ENCODE results near the gene ANTKMT. TPM values are rescaled to one million over a fixed set of nuclear protein-coding genes. Genes with fewer than 3 reads are reported as not detected.

Gene ANTKMT
- total and polyA plus RNA-seq, 2 donors (not counting 1 experiment from before 2014, with no cell fraction given) = 4.5 to 31.5 TPM

DNA sequence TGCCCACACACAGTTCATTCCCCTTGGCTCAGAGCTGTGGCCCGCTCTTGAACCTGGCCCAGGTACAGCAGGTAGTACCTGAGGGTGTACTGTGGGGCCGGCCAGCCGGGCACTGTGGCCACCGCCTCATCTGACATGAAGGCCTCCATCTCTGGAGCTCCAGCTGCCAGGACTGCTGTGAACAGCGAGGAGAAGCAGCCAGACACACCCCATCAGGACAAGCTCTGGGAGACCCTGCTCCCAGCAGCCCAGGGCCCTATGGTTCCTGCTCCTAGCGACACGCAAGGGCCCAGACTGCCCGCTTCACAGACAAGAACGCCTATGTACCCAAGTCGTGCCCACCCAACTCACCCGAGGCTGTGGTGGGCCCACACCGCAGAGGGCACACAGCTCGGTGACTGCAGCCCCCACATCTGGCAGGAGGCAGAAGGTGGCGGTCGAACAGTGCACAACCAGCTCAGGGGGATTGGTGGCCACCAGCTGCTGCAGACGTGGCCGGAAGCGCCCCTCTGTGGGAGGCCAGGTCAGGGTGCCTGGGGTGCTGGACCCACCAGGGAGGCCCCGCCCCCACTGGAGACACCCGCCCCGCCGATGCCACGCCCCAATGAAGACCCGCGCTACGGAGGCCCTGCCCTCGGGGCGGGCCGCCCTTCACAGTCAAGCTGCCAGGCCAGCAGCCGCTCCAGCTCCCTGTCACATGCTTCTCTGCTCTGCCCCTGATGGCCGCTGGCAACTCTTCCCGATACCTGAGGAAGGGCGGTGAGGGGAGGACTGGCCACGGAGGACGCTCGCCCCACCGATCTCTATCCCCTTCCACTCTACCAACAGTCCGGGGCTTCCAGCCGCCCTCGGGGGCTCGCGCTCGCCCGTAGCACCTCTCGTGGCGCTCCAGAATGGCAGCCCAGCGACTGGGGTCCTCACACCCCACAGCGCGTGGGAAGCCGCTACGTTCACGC, 41.8 kb upstream of the ANTKMT start:
- peak overlapping the region; percentile 75 for H3K4me2 ChIP-seq (ENCODE audit: extremely low read depth, insufficient read depth, low read length)
- H3K27ac ChIP-seq (ENCODE audit: insufficient read depth, low read length) = peak overlapping the region; percentile 67
- H2AFZ ChIP-seq (ENCODE audit: low read length) = peak overlapping the region; percentile 69
- peaks cover 23% of the 10 kb centered on the region for H3K4me1 ChIP-seq (ENCODE audit: control insufficient read depth, extremely low read depth, insufficient read depth, low read length)
- H3K9me3 ChIP-seq (ENCODE audit: control insufficient read depth, insufficient read depth, low read depth, low read length) = no peaks in the 10 kb centered on the region
- no peaks in the 10 kb centered on the region for H3K27me3 ChIP-seq (ENCODE audit: control insufficient read depth, insufficient read depth, low read length)
- peaks cover 31% of the 10 kb centered on the region for H3K79me2 ChIP-seq (ENCODE audit: control insufficient read depth, insufficient read depth, low read length)
- TF ChIP-seq EZH2 (IDR thresholded peaks at IDR 0.05; ENCODE audit: low read length, missing control alignments) = no peak
- TF ChIP-seq, protein P1, sequence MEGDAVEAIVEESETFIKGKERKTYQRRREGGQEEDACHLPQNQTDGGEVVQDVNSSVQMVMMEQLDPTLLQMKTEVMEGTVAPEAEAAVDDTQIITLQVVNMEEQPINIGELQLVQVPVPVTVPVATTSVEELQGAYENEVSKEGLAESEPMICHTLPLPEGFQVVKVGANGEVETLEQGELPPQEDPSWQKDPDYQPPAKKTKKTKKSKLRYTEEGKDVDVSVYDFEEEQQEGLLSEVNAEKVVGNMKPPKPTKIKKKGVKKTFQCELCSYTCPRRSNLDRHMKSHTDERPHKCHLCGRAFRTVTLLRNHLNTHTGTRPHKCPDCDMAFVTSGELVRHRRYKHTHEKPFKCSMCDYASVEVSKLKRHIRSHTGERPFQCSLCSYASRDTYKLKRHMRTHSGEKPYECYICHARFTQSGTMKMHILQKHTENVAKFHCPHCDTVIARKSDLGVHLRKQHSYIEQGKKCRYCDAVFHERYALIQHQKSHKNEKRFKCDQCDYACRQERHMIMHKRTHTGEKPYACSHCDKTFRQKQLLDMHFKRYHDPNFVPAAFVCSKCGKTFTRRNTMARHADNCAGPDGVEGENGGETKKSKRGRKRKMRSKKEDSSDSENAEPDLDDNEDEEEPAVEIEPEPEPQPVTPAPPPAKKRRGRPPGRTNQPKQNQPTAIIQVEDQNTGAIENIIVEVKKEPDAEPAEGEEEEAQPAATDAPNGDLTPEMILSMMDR (conservative IDR thresholded peaks at IDR 0.05 in 1 of 2, IDR thresholded peaks at IDR 0.05 in 1 of 2; ENCODE audit: low read depth in 1 of 2, low read length in 2 of 2) = no peak
- H3K4me3 ChIP-seq (replicated peaks in 1 of 4; ENCODE audit: control extremely low read depth in 1 of 4, insufficient read depth in 1 of 4, low read depth in 3 of 4, low read length in 4 of 4) = peak overlapping the region; percentile 43 to 57 (median 45)
- peak; percentile 45 to 56 for DNase-seq (ENCODE audit: low read depth in 2 of 2)
- peak overlapping the region; percentile 23 for H3K9ac ChIP-seq (ENCODE audit: insufficient read depth, low read length)
- H3K36me3 ChIP-seq (ENCODE audit: control insufficient read depth, insufficient read depth, low read length) = peaks cover 20% of the 10 kb centered on the region
- no peaks in the 10 kb centered on the region for H4K20me1 ChIP-seq (ENCODE audit: control insufficient read depth, extremely low read depth, insufficient read depth, low read length)

DNA sequence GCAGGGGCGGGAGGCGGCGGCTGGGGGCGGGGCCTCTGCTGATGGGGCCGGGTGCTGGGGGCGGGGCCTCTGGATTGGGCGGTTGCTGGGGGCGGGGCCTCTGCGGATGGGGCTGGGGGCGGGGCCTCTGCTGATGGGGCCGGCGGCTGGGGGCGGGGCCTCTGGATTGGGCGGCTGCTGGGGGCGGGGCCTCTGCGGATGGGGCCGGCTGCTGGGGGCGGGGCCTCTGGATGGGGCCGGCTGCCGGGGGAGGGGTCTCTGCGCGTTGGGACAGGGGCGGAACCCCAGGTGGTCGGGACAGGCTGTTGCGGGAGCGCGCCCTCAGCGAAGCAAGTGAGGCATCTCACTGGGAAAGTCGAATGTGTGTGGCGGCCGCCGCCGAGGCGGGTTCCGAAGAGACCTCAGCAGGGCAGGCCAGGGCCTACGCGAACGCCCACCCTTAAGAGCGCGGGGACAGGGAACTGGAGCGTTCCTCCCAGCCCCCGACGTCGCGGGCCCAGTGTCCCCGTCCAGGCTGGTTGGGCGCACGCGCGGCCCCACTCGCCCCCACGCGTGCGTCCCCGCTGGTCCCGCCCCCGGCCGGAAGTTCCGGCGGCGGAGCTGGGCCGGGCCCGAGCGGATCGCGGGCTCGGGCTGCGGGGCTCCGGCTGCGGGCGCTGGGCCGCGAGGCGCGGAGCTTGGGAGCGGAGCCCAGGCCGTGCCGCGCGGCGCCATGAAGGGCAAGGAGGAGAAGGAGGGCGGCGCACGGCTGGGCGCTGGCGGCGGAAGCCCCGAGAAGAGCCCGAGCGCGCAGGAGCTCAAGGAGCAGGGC, 40.9 kb upstream of the ANTKMT start, which contains the start of gene STUB1:
TSS of gene STUB1 (plus strand) at position 597 of the 811 bp plus-strand sequence. CDS start at position 713, 116 bp downstream.
- Histone ChIP-seq H3K36me3 (ENCODE audit: control insufficient read depth, insufficient read depth, low read length) (peaks cover 22% of the 10 kb centered on the region), H4K20me1 (ENCODE audit: control insufficient read depth, extremely low read depth, insufficient read depth, low read length) (no peaks in the 10 kb centered on the region), H3K9me3 (ENCODE audit: control insufficient read depth, insufficient read depth, low read depth, low read length) (no peaks in the 10 kb centered on the region), H3K79me2 (ENCODE audit: control insufficient read depth, insufficient read depth, low read length) (peaks cover 31% of the 10 kb centered on the region), H3K27ac (ENCODE audit: insufficient read depth, low read length) (peak within 1 kb of the TSS; percentile 73), H3K9ac (ENCODE audit: insufficient read depth, low read length) (peak within 1 kb of the TSS; percentile 78), H3K4me2 (ENCODE audit: extremely low read depth, insufficient read depth, low read length) (peak within 1 kb of the TSS; percentile 99), H3K27me3 (ENCODE audit: control insufficient read depth, insufficient read depth, low read length) (no peaks in the 10 kb centered on the region), H3K4me1 (ENCODE audit: control insufficient read depth, extremely low read depth, insufficient read depth, low read length) (peaks cover 22% of the 10 kb centered on the region), H2AFZ (ENCODE audit: low read length) (peak within 1 kb of the TSS; percentile 73), H3K4me3 (replicated peaks in 1 of 4; ENCODE audit: control extremely low read depth in 1 of 4, insufficient read depth in 1 of 4, low read depth in 3 of 4, low read length in 4 of 4) (peak within 1 kb of the TSS; percentile 72 to 88 (median 85))
- DNase-seq (ENCODE audit: low read depth in 2 of 2) = peak; percentile 78 to 86
- TF ChIP-seq, protein P1 (conservative IDR thresholded peaks at IDR 0.05 in 1 of 2, IDR thresholded peaks at IDR 0.05 in 1 of 2; ENCODE audit: low read depth in 1 of 2, low read length in 2 of 2) = no peak
- no peak for TF ChIP-seq EZH2 (IDR thresholded peaks at IDR 0.05; ENCODE audit: low read length, missing control alignments)

DNA sequence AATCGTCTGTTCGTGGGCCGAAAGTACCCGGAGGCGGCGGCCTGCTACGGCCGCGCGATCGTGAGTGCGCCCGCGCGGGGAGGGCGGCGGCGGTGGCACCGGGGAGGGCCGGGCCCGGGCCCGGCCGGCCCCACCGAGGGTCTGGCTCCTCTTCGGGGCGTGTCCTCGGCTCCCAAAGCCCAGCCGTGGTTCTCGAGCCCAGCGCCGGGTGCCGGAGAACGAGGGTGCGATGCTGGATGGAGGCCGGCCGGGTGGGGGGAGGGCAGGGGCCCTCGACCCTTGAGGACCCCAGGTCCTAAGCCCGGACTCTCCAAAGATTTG, 40.4 kb upstream of the ANTKMT start:
- H4K20me1 ChIP-seq (ENCODE audit: control insufficient read depth, extremely low read depth, insufficient read depth, low read length) = no peaks in the 10 kb centered on the region
- H3K4me3 ChIP-seq (replicated peaks in 1 of 4; ENCODE audit: control extremely low read depth in 1 of 4, insufficient read depth in 1 of 4, low read depth in 3 of 4, low read length in 4 of 4) = peak overlapping the region; percentile 72 to 88 (median 85)
- no peak for DNase-seq (ENCODE audit: low read depth in 2 of 2)
- H3K4me2 ChIP-seq (ENCODE audit: extremely low read depth, insufficient read depth, low read length) = peak overlapping the region; percentile 99
- H3K9me3 ChIP-seq (ENCODE audit: control insufficient read depth, insufficient read depth, low read depth, low read length) = no peaks in the 10 kb centered on the region
- H3K27me3 ChIP-seq (ENCODE audit: control insufficient read depth, insufficient read depth, low read length) = no peaks in the 10 kb centered on the region
- no peak overlapping the region for H2AFZ ChIP-seq (ENCODE audit: low read length)
- peaks cover 18% of the 10 kb centered on the region for H3K4me1 ChIP-seq (ENCODE audit: control insufficient read depth, extremely low read depth, insufficient read depth, low read length)
- H3K9ac ChIP-seq (ENCODE audit: insufficient read depth, low read length) = peak overlapping the region; percentile 78
- H3K79me2 ChIP-seq (ENCODE audit: control insufficient read depth, insufficient read depth, low read length) = peaks cover 31% of the 10 kb centered on the region
- H3K27ac ChIP-seq (ENCODE audit: insufficient read depth, low read length) = peak overlapping the region; percentile 73
- no peak for TF ChIP-seq EZH2 (IDR thresholded peaks at IDR 0.05; ENCODE audit: low read length, missing control alignments)
- TF ChIP-seq, protein P1 (conservative IDR thresholded peaks at IDR 0.05 in 1 of 2, IDR thresholded peaks at IDR 0.05 in 1 of 2; ENCODE audit: low read depth in 1 of 2, low read length in 2 of 2) = no peak
- peaks cover 26% of the 10 kb centered on the region for H3K36me3 ChIP-seq (ENCODE audit: control insufficient read depth, insufficient read depth, low read length)

Measured in fibroblast of lung (primary cell).